H4 (cell line): ENCODE results near the gene CRYL1. TPM values are rescaled to one million over a fixed set of nuclear protein-coding genes. Genes with fewer than 3 reads are reported as not detected.

ENCODE experiments used
- DNase-seq: peaks from one replicate; pipeline ENCODE4 v3.0.0-alpha.2; 2015; ENCODE audit warnings: low spot score
- total RNA-seq: library from RNA; depleted of rRNA; stranded (reverse); fragments of >200 nt; shearing (Covaris generic); gene quantifications from 2 replicates; pipeline ENCODE4 v1.2.3, GENCODE V29; 2014

The CRYL1 gene
- total RNA-seq, 1 experiment from 2014 or later, result 6.8 TPM

- peak; percentile 27 for DNase-seq
Observed at GRCh38 chr13:20424949-20425348, 100.7 kb downstream of the CRYL1 start.

DNA sequence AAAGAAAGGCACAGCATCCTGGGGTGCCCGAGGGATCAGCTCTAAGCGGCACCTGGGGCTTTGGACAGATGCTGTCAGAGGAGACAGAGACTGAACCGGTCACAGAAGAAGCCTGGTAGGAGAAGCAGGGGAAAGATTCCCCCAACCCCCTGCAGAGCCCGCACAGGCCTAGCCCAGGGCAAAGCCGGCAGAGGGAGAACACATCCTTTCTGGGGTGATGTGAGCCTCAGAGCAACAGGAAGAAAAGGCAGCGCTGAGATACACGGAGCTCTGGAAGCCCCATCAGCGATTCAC is 101.2 kb downstream of the CRYL1 start:
- DNase-seq, result no peak

GRCh38 chr13:20422362-20422761 is 103.3 kb downstream of the CRYL1 start:
- no peak for DNase-seq

GRCh38 chr13:20420938-20421337 is 104.7 kb downstream of the CRYL1 start:
- DNase-seq, result no peak

- no peak for DNase-seq
Observed at GRCh38 chr13:20418953-20419352, 106.7 kb downstream of the CRYL1 start.

DNA sequence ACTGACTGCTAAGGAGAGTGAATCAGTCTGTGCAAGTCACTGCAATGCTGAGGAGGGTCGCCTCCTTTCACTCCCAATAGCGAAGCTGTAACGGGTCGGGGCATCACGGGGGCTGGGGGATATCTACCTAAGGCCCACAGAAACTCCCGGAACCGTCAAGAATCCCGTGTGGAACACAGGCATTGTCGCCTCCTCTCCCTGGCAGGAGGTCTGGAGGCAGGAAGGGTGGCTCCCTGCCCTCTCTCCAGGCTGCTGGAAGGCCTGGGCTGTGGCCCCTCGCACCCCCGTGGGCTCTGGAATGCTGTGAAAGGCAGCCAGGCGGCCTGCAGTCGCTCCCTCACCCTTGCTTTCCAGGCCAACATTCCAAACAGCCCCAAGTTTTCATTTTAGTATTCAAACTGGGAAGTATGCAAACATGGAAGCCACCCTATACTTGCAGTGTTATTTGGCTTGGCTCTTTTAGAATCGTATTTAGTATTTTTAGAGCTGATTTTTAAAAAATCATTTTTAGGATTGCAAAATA is 109.4 kb downstream of the CRYL1 start:
- no peak for DNase-seq

- no peak for DNase-seq
Observed at GRCh38 chr13:20415694-20416107, 110.0 kb downstream of the CRYL1 start.

- no peak for DNase-seq
Observed at GRCh38 chr13:20415306-20415679, 110.4 kb downstream of the CRYL1 start.

DNA sequence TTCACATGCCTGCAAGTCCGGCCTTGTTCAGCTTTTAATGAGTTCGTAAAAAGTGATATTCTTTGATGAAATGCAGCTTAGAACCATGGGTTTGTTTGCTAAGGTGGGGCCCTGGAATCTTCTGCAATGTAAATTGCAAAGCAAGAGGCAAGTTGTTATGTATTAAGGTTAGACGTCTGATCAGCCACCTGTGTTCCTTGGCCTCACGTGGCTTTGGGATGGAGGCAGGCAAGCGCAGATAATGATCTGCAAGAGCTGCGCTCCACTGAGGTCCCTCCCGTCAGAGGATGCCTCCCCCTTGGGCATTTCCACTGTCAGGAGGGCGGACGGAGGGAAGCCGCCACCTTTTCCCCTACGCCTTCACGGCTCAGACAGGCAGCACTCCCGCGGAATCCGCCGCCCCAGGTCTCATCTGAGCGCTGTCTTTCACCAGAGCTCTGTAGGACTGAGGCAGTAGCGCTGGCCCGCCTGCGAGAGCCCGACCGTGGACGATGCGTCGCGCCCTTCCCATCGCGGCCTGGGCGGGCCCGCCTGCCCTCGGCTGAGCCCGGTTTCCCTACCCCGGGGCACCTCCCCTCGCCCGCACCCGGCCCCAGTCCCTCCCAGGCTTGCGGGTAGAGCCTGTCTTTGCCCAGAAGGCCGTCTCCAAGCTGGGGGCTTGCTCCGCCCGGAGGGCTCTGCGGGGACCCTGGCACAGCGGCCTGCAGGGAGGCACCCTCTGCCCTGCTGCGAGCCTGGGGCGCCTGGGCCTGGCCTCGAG is 110.9 kb downstream of the CRYL1 start:
- no peak for DNase-seq

DNA sequence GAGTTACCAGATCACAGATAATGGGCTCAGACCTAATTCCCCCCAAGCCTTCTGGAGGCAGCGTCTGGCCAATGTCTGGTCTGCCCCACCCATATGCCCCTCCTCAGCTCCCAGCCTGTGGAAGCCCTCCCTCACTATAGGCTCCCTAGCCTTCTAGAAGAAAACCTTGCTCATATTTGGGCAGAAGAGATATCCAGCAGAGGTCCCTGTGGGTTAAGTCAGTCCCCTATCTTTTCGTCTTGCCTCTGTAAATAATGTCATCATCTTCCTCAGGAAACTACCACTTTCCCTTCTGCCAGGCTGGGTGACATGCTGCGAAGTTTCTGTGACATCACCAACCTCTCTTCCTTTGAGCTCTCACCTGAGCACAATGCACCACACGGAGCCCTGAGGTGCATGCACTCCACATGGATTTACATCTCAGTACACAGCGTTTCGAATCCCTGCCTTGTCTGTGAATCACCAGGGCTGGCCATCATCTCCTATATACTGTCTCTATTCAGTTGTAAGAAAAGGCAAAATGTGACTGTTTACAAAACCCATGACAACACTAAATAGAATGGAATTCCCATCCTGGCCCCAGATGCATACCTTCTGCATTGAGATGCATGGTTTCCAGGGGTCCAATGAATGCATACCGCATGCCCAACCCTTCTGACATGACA is 112.8 kb downstream of the CRYL1 start:
- DNase-seq, result no peak

DNA sequence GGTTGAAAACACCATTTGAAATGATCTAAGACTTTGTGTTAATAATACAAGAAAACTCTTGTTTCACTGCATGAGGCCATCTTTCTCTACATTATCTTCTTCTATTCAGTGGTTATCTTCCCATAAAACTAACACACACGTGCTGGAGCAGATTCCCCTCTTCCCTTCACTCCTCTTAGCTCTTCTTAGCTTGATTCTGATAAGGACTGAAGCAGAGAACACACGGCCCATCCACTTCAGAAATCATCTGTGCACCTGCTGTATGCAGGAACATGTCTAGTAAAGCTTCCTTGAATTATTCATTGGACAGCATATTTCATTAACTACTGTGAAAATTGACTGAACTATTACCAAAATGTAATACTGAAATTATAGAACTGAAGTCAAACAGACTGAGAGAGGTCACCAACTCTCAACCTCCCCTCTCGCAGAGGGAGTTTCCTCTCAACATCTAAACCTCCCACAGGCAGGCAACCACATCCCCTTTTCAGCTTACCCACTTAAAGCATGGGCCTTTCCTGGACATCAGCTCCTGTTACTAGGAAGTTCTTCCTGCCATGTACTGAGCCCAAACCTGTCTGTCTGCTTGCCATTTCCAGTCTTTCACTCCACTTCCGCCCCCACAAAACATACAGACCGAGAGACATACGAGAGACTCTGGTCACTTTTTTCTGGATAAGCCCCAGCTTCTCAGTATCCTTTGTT is 113.9 kb downstream of the CRYL1 start:
- DNase-seq, result no peak

DNA sequence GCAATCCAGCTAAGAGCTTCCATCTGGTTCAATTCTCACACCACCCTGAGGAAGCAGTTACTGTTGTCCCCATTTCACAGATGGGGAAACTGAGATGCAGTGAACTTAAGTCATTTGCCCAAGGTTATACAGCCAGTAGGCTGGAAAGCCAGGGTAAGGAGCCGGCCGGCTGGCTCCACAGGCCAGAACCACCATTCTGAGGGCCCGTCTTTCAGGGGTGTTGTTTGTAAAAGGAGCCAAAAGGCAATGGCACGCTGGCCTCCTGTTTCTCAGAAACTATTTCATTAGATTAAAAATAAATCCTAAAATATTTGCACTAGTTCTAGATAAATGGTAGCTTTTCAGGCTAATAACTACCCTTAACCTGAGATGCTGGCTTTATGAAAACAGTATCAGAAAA is 114.9 kb downstream of the CRYL1 start:
- DNase-seq, result no peak

DNA sequence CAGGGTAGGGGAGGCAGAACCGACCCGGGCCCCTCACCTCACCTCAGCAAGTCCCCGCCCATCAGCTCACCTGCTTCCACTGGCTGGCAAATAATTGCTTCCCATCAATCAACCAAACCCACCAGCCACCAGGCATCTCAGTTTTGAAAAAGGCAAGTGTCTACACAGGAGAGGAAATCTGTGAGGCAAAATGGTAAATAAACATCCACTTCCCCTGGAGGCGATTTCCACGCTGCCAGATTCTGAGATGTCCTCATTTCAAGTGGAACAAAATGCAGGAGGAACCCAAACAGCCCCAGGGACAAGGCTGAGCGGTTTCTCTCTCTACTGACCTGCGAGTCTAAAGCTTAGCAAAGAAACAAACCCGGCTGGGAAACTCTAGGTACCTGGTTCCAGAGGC is 117.5 kb downstream of the CRYL1 start:
- DNase-seq, result no peak

- DNase-seq, result no peak
Observed at GRCh38 chr13:20407759-20408158, 117.9 kb downstream of the CRYL1 start.

- DNase-seq, result no peak
Observed at GRCh38 chr13:20405691-20406090, 120.0 kb downstream of the CRYL1 start.

DNA sequence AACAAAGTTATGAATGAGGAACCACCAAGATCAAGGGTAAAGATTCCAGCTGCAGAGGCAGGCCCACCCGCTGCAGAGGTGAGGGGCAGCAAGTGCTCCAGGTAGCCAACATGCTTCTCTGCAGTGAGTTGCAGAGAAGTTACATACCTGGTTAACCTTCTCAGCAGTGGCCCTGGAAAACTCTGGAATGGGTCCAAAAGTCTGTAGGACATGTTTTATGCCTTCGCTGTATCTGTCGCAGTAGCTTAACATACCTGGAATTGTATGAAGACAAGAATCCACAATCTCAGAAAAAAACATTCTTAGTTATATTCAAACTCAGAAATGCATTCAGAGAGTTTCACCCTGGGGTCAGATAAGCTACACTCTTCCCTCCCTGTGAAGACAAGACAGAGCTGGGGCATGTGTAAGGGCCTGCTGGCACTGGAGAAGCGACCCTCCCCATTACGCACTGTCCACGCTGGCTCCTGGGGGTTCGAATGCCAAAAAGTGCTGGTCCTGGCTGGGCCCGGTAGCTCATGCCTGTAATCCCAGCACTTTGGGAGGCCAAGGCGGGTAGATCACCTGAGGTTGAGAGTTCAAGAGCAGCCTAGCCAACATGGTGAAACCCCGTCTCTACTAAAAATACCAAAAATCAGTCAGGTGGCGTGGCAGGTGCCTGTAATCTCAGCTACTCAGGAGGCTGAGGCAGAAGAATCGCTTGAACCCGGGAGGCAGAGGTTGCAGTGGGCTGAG is 121.0 kb downstream of the CRYL1 start:
- no peak for DNase-seq

- DNase-seq, result no peak
Observed at GRCh38 chr13:20403826-20404225, 121.8 kb downstream of the CRYL1 start.

DNA sequence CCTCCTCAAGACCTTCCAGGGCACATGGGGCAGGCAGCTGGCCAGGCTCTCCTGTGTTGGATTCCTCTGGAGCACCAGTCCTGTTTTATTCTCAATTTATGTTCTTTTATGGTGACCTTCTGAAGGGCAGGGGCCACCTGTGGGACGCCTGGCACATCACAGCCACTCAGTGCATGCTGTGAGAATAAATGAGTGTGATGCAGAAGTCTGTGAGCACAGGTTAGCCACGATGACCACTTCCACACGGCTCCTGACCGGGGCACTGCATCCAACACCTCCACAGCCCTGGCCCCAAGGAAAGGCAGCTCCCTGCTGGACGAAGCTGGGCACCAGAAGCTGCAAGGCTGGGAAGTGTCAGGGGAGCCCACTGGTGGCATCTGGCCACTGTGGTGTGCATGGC is 122.8 kb downstream of the CRYL1 start:
- no peak for DNase-seq

DNA sequence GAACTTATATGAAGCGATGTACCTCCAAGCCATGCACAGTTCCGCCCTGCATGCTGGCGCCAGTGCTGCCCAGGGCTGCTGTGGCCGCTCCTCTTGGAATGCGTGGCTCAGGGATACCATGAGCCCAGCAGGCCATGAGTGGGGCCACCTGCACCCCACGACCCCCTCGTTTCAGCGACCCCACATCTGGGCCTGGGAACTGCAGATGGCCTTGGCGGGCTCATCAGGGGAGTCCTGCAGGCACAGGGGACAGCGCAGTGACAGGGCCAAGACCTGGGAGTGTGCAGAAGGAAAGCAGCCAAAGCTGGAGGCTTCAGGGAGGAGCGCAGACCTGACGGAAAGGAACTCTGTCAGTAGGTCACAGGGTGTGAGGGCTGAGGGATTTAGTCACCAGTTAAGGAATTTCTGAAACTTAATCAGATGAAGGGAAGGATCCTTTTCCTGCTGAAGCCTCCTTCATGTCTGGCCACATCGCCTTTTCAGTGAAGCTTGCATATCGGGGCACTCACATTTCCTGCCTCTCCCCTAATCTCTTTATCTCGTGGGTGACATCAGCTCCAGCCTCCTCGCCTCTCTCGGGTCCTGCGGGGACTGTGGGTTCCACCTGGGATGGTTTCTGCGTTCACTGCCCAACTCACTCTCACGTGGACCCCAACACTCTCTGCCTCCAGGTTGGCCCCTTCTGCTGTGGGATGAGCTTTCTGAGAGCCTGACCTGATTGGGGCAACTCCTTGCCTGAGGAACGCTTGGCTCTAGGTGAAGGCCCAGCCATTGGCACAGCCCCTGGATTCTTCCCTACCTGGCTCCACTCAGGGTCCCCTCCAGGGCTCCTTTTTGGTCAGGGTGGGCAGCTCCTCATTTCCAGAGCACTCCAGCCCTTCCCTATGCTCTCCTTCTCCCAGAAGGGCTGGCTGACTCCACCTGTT is 123.5 kb downstream of the CRYL1 start:
- DNase-seq, result no peak

DNA sequence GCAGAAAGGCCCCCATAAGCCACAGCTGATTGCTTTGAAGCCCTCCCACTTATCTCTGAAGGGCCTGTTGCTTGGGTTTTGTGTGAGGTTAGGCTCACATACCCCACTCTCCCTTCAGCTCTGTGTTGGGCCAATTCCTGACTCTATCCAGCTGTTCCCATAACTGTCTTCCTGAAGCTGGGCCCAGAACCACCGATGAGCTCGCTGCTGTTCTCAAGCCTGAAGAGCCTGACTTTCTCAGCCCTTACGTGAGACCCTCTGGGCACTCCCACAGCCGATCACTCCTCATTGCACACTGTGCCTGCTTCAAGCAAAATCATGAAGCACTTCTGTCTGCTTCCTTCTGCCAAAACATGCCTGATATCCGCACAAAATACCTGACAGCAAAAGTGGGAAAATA is 124.1 kb downstream of the CRYL1 start:
- DNase-seq, result no peak

DNA sequence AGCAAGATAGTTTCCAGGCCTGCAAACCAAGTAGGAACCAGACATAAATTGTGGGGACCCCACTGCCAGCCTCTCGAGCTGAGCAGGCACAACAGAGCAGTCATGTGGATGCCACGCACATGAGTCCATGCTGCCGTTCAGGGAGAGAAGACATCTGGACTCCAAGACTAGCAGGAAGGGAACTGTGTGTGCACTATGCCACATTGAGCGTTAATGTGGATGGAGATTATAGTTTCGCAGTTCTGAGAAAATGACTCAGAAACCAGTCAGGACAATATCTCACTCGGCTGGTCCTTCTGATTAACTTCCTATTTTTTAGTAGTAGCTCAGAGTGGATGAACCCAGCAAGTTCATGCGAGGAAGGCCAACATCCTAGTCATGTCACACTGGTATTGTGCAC is 124.9 kb downstream of the CRYL1 start:
- no peak for DNase-seq
